HEK293 (cell line): ENCODE results near the gene WDR6.
A peak's percentile ranks its signal among the peaks of the same experiment; 100 is the strongest.

Experiments
- CTCF ChIA-PET: fragments of 350-600 bp; formaldehyde crosslinking; extraction: SDS; loops from one replicate; lab custom pipeline; 2021; ENCODE audit warnings: antibody characterized with exemption; lab: Yijun Ruan, JAX
- POLR2A ChIA-PET: fragments of 300-600 bp; formaldehyde crosslinking; extraction: SDS; loops from one replicate; lab custom pipeline; 2020; ENCODE audit warnings: antibody characterized with exemption, inconsistent platforms; lab: Yijun Ruan, JAX
- H3K27ac ChIP-seq: fragments of 200-500 bp; sonication (Bioruptor generic); 2 replicates; pipeline ENCODE4 v1.5.1; 2014; ENCODE audit warnings: low read depth, low read length, control low read depth, inconsistent platforms; ENCODE audit errors: extremely low read depth
- H3K36me3 ChIP-seq, 2 experiments: fragments of 200-500 bp in 1 of 2; sonication (Bioruptor generic) in 1 of 2; 1 replicate in 1 of 2; 2 replicates in 1 of 2; pipeline ENCODE4 v1.5.1; 2014 to 2017; ENCODE audit warnings: inconsistent platforms in 2 of 2, low read length in 2 of 2; ENCODE audit not compliant: control insufficient read depth in 2 of 2, insufficient read depth in 1 of 2
- H3K4me1 ChIP-seq: fragments of 200-500 bp; sonication (Bioruptor generic); 2 replicates; pipeline ENCODE4 v1.5.1; 2014; ENCODE audit warnings: mild to moderate bottlenecking, low read length, inconsistent platforms; ENCODE audit not compliant: control insufficient read depth, insufficient read depth
- H3K4me3 ChIP-seq: 2 replicates; pipeline ENCODE4 v1.5.1; 2011; ENCODE audit warnings: low read depth, mild to moderate bottlenecking, control low read depth, low read length, moderate library complexity
- H3K9me3 ChIP-seq: fragments of 200-500 bp; sonication (Bioruptor generic); 2 replicates; pipeline ENCODE4 v1.5.1; 2014; ENCODE audit warnings: low read depth, low read length, inconsistent platforms; ENCODE audit not compliant: control insufficient read depth, insufficient read depth
- EGR2 ChIP-seq: fragments of 450-650 bp; formaldehyde crosslinking; IDR thresholded peaks from 2 replicates; pipeline ENCODE4 v1.5.1; 2016; ENCODE audit warnings: low read depth, missing biosample characterization, missing genetic modification characterization
- SCRT2 ChIP-seq: fragments of 450-650 bp; formaldehyde crosslinking; IDR thresholded peaks from 2 replicates; pipeline ENCODE4 v1.5.1; 2016; ENCODE audit warnings: missing biosample characterization, missing genetic modification characterization
- TCF7L2 ChIP-seq: IDR thresholded peaks from 2 replicates; pipeline ENCODE4 v1.6.1; 2011; ENCODE audit warnings: low read depth, mild to moderate bottlenecking, inconsistent platforms, low read length, moderate library complexity, borderline replicate concordance
- ZBTB11 ChIP-seq: fragments of 450-650 bp; formaldehyde crosslinking; conservative IDR thresholded peaks from 2 replicates; pipeline ENCODE4 v1.5.1; 2016; ENCODE audit warnings: low read depth, missing biosample characterization, missing genetic modification characterization
- ZEB2 ChIP-seq: fragments of 450-650 bp; formaldehyde crosslinking; IDR thresholded peaks from 2 replicates; pipeline ENCODE4 v1.5.1; 2016; ENCODE audit warnings: missing biosample characterization, missing genetic modification characterization
- ZFHX2 ChIP-seq: fragments of 450-650 bp; formaldehyde crosslinking; conservative IDR thresholded peaks from 2 replicates; pipeline ENCODE4 v1.5.1; 2016; ENCODE audit warnings: missing biosample characterization, missing genetic modification characterization
- ZNF175 ChIP-seq: fragments of 450-650 bp; formaldehyde crosslinking; IDR thresholded peaks from 2 replicates; pipeline ENCODE4 v1.5.1; 2016; ENCODE audit warnings: missing biosample characterization, missing genetic modification characterization
- ZNF239 ChIP-seq: fragments of 450-650 bp; formaldehyde crosslinking; IDR thresholded peaks from 2 replicates; pipeline ENCODE4 v1.5.1; 2016; ENCODE audit warnings: missing biosample characterization, missing genetic modification characterization
- ZNF266 ChIP-seq: fragments of 450-650 bp; formaldehyde crosslinking; IDR thresholded peaks from 2 replicates; pipeline ENCODE4 v1.5.1; 2016; ENCODE audit warnings: missing biosample characterization, missing genetic modification characterization, low read depth
- ZNF311 ChIP-seq: fragments of 450-650 bp; formaldehyde crosslinking; IDR thresholded peaks from 2 replicates; pipeline ENCODE4 v1.5.1; 2017; ENCODE audit warnings: missing biosample characterization, missing genetic modification characterization, borderline replicate concordance
- ZNF37A ChIP-seq: fragments of 450-650 bp; IDR thresholded peaks from 2 replicates; pipeline ENCODE4 v1.5.1; 2018; ENCODE audit warnings: missing biosample characterization, missing genetic modification characterization
- ZNF433 ChIP-seq: fragments of 450-650 bp; formaldehyde crosslinking; IDR thresholded peaks from 2 replicates; pipeline ENCODE4 v1.5.1; 2016; ENCODE audit warnings: missing biosample characterization, missing genetic modification characterization, low read depth
- ZNF544 ChIP-seq: fragments of 450-650 bp; formaldehyde crosslinking; IDR thresholded peaks from 2 replicates; pipeline ENCODE4 v1.5.0; 2017; ENCODE audit warnings: missing biosample characterization, missing genetic modification characterization
- ZNF707 ChIP-seq: fragments of 450-650 bp; formaldehyde crosslinking; IDR thresholded peaks from 2 replicates; pipeline ENCODE4 v1.5.1; 2016; ENCODE audit warnings: missing biosample characterization, missing genetic modification characterization
- ZNF837 ChIP-seq: fragments of 450-650 bp; formaldehyde crosslinking; IDR thresholded peaks from 2 replicates; pipeline ENCODE4 v1.5.1; 2016; ENCODE audit warnings: missing biosample characterization, missing genetic modification characterization
- TF ChIP-seq, protein P1 (sequence below): fragments of 450-650 bp; formaldehyde crosslinking; IDR thresholded peaks from 2 replicates; pipeline ENCODE4 v1.5.1; 2016; ENCODE audit warnings: missing biosample characterization, missing genetic modification characterization

WDR6 gene

DNA sequence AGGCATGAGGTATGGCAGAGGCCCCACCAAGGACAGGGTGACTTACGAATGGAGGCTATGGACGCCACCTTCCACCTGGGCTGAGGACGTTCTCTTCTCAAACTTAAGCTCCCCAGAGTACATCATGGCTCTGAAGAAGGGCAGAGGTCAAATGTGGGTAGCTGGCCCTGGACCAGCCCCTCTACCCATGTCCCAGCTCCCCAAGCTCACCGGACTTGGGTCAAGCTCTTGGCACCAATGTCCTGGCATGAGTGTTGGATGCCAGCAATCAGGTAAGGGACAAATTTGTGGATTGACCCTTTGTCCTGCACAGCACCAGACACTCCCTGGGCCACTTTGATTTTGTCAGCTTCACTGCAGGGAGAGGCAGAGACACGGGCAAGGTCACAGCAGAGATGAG, 17.3 kb downstream of the WDR6 start (continued):
- no peak for TF ChIP-seq ZBTB11 (tag by site-specific recombination)

DNA sequence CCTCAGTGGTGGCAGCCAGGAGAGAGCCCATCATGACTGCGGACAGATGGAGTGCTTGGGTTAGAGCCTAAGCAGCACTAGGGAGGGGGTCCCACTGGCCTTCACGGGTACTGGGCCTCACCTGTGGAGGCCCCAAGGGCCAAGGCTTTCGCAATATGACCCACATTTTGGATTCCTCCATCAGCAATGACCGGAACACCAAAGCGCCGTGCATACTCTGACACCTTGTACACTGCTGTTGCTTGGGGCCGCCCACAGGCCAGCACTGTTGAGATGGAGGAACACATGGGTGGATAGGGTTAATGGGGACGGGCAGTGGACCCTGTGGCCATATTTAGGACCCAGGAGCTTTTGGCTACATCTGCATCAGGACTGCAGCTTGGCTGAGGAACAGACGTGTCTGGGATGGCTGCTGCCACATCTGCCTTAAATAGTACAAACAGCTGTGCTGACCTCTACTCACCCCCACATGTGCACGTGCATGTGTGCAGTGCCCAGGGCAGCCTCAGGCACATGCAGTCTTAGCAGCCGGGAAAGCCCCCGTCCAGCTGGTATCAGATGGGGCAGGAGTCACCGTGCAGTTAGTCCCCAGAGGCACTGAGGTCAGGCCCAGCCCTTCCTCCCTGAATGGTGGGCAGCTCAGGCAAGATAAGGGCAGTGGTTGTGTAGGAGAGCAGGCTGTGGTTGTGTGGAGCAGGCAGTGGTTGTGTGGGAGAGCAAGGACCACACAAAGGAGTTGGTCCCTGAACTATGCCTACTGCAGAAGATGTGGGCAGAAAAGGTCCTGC, 18.0 kb downstream of the WDR6 start:
- Histone ChIP-seq H3K27ac (no peak overlapping the region; the same call in 1 of the 2 replicates), H3K36me3 (peaks cover 0 to 66% of the 10 kb centered on the region in 2 experiments; a peak in 2 of 3 replicates), H3K4me1 (no peaks in the 10 kb centered on the region), H3K9me3 (no peaks in the 10 kb centered on the region), H3K4me3 (no peak overlapping the region)
- ChIA-PET CTCF (interaction anchor here (0.7 to 1.1 kb wide), 2 partner anchors 17 to 69 kb away, joined by 3 to 4 read pairs; partner anchors contain the start of gene QRICH1), POLR2A (interaction anchor here (0.6 to 10.4 kb wide), 4 partner anchors 9 to 69 kb away, joined by 3 to 141 read pairs (median 6); partner anchors contain the start of genes QRICH1 and WDR6)
- peak; percentile 95 for TF ChIP-seq EGR2
- no peak for TF ChIP-seq ZNF175 (tag by site-specific recombination)
- TF ChIP-seq ZNF707 (tag by site-specific recombination): no peak
- peak; percentile 87 for TF ChIP-seq ZFHX2 (tag by site-specific recombination)
- no peak for TF ChIP-seq ZNF239 (tag by site-specific recombination)
- no peak for TF ChIP-seq TCF7L2

DNA sequence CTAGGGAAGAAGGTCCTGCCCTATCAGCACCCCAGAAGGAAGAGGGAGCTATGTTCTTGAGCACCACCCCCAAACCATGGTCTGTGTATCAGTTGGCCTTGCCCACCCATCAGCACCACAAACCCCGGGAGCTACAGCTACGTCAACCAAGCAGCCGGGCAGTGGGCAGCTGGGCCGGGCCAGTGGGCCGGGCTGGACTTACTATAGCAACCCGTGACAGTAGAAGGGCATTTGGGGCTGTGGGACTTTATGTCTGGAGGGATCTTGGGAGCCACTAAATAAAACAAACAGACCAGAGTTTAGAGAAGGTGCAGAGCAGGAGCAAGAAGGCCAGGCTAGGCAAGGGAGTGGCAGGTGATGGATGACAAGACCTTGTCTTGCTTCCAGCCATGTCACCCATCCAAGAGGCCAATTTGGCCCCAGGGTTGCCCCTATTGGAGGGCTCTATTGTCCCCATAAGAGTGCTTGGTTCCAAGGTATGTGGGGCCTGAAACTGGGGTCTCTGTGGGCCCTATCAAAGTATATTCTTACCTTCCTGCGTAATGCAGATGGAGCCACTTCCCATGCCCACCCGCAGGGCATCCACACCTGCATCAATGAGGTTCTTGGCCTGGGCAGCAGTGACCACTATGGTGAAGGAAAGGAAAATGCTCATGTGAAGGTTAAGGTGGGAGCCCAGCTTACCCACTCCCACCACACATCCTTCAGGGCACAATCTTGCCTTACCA, 18.8 kb downstream of the WDR6 start:
- no peaks in the 10 kb centered on the region for H3K9me3 ChIP-seq
- no peak overlapping the region for H3K27ac ChIP-seq
- H3K4me1 ChIP-seq: no peaks in the 10 kb centered on the region
- POLR2A ChIA-PET: interaction anchor here (0.8 to 2.8 kb wide), 3 partner anchors 10 to 68 kb away, joined by 3 to 10 read pairs (median 3); partner anchors contain the start of genes P4HTM and QRICH1
- peaks cover 0 to 73% of the 10 kb centered on the region in 2 experiments; a peak in 2 of 3 replicates for H3K36me3 ChIP-seq
- CTCF ChIA-PET: interaction anchor here (1.1 to 1.5 kb wide), 2 partner anchors 19 to 68 kb away, joined by 4 to 5 read pairs; partner anchors contain the start of genes QRICH1 and WDR6
- no peak overlapping the region for H3K4me3 ChIP-seq
- TF ChIP-seq EGR2 (0 out of 2 replicates have a peak, but pooled peaks have one; percentile 0), ZNF266 (tag by site-specific recombination) (no peak), ZNF544 (no peak), ZNF37A (tag by site-specific recombination) (no peak), ZNF433 (tag by site-specific recombination) (no peak), ZNF311 (tag by site-specific recombination) (no peak), ZNF837 (tag by site-specific recombination) (no peak), ZEB2 (tag by site-specific recombination) (no peak)

DNA sequence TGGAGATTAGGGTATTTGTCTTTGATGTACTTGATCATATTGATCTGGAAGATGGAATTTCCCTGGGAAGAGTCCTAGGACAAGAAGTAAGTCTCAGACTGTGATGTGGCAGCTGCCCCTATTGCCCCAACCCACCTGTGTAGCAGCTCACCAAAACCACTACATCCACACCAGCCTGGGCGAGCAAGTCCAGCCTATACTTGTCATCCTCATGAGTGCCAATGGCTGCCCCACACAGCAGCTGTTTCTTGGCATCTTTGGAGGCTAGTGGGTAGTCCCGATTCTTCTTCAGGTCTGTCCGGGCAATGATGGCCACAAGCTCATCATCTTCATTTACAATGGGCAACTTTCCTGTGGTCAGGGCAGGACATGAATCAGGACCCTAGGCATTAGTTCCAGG, 19.3 kb downstream of the WDR6 start:
- ChIA-PET CTCF (interaction anchor here (1.1 to 1.5 kb wide), 2 partner anchors 19 to 67 kb away, joined by 4 to 5 read pairs; partner anchors contain the start of genes QRICH1 and WDR6), POLR2A (interaction anchor here (0.8 to 2.8 kb wide), 3 partner anchors 19 to 68 kb away, joined by 3 to 10 read pairs (median 4); partner anchors contain the start of genes P4HTM, QRICH1 and WDR6)
- H3K4me1 ChIP-seq: no peaks in the 10 kb centered on the region
- no peaks in the 10 kb centered on the region for H3K9me3 ChIP-seq
- no peak overlapping the region for H3K4me3 ChIP-seq
- no peak overlapping the region for H3K27ac ChIP-seq
- peaks cover 0 to 79% of the 10 kb centered on the region in 2 experiments; a peak in 2 of 3 replicates for H3K36me3 ChIP-seq
- no peak for TF ChIP-seq SCRT2 (tag by site-specific recombination)
- TF ChIP-seq, protein P1, sequence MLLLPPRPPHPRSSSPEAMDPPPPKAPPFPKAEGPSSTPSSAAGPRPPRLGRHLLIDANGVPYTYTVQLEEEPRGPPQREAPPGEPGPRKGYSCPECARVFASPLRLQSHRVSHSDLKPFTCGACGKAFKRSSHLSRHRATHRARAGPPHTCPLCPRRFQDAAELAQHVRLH (tag by site-specific recombination): no peak
